Stimulated activated CD4-positive, alpha-beta T cell treated with anti-CD3 and anti-CD28 coated beads, Interleukin-4, amount 100 ng/mL, for 48 hours (primary cell): ENCODE data around the gene EDAR.

Experiments used
- DNase-seq, 2 donors: peaks; one replicate each; pipeline ENCODE4 v3.0.0-alpha.2; 2020; ENCODE audit warnings: low read depth in 2 of 2

EDAR gene

GRCh38 chr2:108908713-108909070 lies 80.3 kb downstream of the EDAR start:
- DNase-seq, result no peak

- no peak for DNase-seq
Observed at GRCh38 chr2:108907822-108908712, 81.0 kb downstream of the EDAR start.

GRCh38 chr2:108906403-108907077 lies 82.5 kb downstream of the EDAR start:
- DNase-seq, result no peak

DNA sequence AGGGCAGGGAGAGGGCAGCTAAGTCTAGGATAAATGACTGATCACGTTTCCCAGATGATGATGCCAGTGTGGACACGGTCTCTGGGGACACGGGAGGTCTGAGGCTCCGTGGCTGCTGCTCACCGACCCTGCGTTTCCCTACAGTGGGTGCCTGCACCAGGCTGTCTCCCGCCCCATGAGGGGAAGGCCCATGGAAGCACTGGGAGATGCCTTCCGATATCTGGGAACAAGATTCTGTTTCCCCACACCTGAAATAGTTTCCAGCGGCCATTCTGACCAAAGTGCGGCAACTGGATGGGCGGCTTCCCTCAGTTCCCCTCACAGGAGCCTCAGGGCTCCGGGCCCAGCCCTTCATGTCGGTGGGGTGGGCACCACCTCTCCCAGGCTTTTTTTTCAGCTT lies 83.1 kb downstream of the EDAR start:
- DNase-seq, result no peak

- DNase-seq, result no peak
Observed at GRCh38 chr2:108905176-108905575, 83.8 kb downstream of the EDAR start.

DNA sequence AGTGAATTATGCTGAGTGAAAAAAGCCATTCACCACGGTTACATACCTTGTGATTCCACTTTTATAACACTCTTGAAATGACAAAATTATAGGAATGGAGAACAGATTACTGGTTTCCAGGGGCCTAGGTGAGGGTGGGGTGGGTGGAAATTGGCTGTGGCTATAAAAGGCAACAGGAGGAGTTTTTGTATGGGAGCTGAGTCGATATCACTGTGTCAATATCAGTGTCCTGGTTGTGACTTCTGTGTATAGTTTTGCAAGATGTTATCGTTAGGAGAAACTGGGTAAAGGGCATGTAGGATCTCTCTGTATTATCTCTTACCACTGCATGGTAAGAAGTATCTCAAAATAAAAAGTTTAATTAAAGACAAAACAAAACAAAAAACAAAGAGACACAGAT lies 84.3 kb downstream of the EDAR start:
- no peak for DNase-seq

- no peak for DNase-seq
Observed at GRCh38 chr2:108898315-108899082, 90.5 kb downstream of the EDAR start.

- no peak for DNase-seq
Observed at GRCh38 chr2:108896741-108897140, 92.3 kb downstream of the EDAR start.

- DNase-seq, result no peak
Observed at GRCh38 chr2:108895188-108895587, 93.8 kb downstream of the EDAR start.

DNA sequence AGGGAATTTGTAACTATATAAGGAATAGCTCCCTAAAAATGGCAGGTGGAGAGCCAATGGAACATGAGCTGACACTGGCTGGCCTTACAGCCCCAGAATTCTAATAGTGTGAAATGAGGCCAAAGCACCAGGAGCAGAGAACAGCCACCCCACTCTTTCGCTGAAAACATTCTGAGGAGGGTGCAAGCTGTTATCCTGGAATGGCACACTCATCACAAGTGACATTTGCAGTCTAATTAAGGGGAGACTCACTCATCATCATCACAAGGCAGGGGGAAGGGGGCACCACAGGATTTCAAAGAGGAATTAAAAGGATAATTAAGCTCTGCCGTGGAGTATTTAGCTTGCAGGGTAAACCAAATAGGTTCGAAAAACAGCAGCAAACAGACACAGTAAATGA lies 94.3 kb downstream of the EDAR start:
- no peak for DNase-seq

GRCh38 chr2:108893277-108893676 lies 95.7 kb downstream of the EDAR start:
- no peak for DNase-seq

DNA sequence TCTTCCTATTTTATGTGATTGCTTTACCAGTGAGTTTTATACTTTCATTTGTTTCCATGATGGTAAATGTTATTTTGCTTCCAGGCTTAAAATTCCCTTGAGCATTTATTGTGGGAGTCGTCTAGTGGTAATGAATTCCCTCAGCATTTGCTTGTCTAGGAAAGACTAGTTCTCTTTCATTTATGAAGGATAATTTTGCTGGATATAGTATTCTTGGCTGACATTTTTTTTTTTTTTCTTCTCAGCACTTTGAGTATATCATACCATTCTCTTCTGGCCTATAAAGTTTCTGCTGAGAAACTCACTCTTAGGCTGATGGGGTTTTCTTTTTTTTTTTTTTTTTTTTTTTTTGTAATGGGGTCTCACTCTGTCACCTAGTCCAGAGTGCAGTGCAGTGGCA lies 99.1 kb downstream of the EDAR start:
- no peak for DNase-seq

DNA sequence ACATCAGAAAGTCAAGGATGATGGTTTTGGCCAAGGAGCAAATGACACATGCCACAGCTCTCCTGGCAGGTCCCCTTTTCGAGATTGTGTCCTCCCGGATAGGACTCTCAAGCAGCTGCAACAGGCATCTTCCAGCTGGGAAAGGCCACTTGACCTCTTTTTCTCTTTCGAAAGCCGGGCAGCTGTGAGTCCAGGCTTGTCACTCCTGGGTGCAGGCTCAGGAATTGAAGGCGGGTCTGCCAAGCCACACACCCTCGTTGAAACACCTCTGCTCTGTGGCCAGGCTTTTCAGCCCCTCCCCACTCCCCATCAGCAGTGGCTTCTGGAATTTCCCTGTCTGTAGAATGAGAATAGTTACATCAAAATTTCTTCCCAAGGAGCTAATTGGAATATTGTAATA lies 104.4 kb downstream of the EDAR start:
- no peak for DNase-seq

- DNase-seq, result no peak
Observed at GRCh38 chr2:108878276-108878675, 110.7 kb downstream of the EDAR start.

DNA sequence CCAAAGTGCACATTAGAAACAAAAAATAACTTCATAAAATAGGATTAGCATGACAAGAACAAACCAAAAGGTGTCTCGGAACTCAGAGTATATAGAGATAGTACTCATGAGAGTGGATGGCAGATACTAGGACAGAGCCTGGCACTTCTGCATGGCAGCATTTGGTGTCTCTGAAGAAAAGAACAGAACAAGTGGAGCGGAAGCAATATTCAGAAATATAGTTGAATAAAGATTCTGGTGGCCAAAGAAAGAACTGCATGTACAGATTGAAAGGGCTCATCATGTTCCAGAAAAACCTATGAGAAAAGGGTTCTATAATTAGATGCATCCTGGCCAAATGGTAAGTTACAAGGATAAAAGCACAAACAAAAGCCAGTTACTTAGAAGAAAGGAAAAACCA lies 111.5 kb downstream of the EDAR start:
- DNase-seq, result no peak

DNA sequence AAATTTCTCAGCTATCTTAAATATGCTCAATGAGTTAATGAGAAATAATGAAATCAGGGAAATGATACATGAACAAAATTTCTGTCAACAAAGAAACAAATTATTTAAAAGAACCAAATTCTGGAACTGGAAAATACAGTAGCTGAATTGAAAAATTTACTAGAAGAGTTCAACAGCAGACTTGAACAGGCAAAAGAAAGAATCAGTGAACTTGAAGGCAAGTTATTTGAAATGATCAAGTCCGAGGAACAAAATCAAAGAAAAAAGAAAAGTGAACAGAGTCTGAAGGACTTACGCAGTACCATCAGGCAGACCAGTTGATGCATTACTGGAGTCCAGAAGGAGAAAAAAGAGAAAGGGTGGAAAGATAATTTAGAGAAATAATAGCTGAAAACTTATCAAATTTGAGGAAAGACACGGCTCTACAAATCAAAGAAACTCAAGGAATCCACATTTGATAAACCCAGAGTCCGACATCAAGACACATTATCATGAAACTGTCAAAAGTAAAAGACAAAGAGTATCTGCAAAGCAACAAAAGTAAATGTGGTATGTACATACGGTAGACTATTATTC lies 118.9 kb downstream of the EDAR start:
- no peak for DNase-seq

DNA sequence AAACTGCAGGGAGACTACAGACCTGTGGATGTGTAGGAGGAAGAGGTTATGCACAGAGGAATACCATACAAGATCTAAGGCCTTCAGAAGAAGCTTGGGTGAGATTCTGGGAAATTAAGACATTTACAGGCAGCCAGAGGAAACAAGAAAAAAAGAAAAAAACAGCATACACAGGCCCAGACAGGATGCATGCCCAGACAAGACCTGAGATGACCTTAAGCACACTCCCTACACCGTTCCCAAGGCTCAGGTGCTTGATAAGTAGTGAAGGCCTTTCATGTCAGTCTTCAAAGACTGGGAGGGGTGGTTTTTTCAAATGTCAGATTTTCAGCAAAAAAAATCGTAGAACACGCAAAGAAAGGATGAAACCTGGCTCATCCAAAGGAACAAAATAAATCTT lies 119.5 kb downstream of the EDAR start:
- no peak for DNase-seq

GRCh38 chr2:108868911-108869310 lies 120.1 kb downstream of the EDAR start:
- DNase-seq, result no peak

DNA sequence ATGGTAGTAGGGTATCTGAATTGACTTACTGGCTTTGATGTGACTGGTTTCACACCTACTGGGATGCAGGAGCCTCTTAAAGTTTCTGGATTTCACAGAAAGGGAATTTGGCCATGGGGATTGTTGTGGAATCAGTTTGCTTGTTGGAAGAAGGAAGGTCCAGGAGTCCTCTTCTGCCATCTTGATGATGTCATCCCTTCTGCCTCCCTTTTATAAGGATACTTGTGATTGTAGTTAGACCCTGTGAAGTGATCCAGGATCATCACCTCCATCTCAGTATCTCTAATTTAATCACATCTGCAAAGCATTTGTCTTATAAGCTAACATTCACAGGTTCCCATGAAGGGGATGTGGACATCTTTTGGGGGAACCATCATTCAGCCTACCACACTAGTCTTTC lies 123.0 kb downstream of the EDAR start:
- DNase-seq, result no peak

DNA sequence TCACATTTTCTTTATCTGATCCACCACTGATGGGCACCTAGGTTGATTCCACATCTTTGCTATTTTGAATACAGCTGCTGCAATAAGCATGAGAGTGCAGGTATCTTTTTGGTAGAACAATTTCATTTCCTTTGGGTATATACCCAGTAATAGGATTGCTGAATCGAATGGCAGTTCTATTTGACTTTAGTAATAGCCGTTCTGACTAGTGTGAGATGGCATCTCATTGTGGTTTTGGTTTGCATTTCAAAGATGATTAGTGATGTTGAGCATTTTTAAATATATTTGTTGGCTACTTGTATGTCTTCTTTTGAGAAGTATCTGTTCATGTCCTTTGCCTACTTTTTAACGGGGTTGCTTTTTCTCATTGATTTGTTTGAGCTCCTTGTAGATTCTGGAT lies 130.1 kb downstream of the EDAR start:
- no peak for DNase-seq

DNA sequence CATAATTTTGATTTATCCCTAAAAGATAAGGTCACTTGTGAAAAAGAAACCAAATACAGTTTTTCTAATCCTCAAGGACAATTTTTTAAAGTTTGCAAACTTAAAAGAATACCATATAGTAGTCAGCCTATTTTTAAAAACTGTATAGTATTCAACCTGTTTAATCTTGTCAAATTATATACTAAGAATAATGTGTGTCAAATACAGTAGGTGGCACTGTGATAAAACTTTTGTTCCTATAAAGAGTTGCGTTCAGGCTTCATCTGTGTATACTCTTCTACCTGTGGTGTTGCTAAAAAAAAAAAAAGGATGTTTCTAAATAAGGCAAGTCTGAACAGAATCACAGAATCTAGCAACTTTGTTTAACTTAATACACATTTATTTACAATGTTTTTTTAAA lies 133.8 kb downstream of the EDAR start:
- no peak for DNase-seq

DNA sequence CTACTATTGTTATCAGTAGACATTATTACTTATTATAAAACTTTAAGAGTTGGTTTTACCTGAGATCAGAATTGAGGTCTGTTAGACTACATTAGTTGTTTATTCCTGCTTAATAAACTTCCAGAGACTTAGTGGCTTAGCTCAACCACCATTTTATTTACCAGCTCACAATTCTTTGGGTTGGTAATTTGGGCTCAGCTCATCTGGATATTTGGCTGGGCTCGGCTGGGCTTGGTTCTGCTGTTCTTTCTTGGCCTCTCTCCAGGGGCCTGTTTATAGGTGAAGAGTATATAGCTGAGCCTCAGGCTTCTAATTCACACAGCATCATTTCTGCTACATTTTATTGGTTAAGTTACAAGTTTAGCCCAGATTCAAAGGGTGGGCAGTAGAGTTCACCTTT lies 134.5 kb downstream of the EDAR start:
- no peak for DNase-seq
